Globus pallidus (tissue), 1 donor: ENCODE results near the gene APOC1.
"Not testable (repeated sequence)": the region's sequence is repeated elsewhere in the genome, so short reads cannot be mapped to it uniquely, and the experiment has no call there.

Experiments
- DNase-seq: peaks from one replicate; pipeline ENCODE4 v3.0.0-alpha.2; 2015; ENCODE audit warnings: low spot score

The APOC1 gene

DNA sequence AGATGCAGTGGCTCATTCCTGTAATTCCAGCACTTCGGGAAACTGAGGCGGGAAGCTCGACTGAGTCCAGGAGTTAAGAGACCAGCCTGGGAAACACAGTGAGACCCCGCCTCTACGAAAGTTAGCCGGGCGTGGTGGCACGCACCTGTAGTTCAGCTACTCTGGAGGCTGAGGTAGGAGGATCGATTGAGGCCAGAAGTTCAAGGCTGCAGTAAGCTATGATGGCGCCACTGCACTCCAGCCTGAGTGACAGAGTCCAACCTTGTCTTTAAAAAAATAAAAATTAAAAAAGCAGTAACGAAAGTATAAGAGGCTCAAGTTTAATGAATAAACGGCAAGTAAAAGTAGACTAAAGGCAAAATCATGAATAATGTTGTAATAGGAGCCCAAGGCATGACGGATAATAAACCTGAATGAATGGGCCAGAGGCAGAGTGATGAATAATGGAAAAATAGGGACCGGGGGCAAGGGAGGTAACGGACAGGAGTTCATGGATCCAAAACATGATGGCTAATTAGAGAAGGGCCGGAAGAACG lies 24.5 kb upstream of the APOC1 start:
- no peak for DNase-seq

DNA sequence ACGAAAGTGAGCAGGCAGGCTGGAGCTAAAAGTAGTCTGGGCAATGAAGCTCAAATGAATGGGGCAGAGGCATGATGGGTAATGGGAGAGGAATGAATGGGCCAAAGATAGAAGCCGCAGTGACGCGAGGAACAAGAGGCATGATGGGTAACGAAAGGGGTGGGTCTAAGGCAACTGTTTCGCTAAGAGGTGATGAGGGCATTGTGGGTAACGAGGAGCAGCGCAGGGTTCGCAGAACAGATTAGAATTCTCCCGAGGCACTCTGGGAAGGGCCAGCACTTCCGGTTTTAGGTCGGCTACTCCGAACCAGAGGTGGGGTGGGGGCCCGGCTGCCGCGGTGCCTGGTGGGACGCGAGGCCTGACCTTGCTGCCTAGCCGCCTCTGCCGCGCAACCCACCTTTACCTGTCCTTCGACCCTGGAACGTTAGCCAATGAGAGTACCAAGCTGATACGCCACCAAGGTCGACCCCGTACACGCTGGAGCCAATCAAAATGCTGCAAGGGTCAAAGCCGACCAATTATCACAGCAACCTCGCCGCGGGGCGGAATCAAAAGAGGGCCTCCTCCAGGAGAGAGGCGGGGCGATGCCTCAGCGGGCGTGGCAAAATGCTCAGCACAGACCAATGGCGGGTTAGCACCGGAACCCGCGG lies 23.9 kb upstream of the APOC1 start:
- DNase-seq: peak; percentile 100

- no peak for DNase-seq
Measured at GRCh38 chr19:44891016-44891882, 23.2 kb upstream of the APOC1 start, which contains the start of gene TOMM40. Gene TOMM40 (plus strand): TSS chr19:44891254. CDS start chr19:44891416, 162 bp downstream.

DNA sequence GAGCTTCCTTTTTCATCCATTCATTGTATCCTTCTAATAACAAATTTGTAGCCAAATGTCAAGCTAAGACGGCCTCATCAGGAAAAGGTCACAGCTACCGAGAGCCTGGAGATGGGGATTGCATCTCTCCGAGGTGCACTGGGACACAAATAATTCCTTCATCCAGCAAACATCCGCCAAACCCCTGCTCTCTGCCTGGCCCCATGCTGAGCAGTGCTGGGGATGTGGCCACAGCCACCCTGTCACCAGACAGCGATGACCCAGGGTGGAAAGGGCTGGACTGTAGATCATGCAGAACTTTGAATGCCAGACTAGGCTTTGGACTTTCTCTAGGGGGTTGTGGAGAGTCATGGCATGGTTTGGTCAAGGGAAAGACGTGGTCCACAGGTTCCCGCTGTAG lies 21.5 kb upstream of the APOC1 start:
- DNase-seq: no peak

- no peak for DNase-seq
Measured at GRCh38 chr19:44893332-44894051, 20.9 kb upstream of the APOC1 start.

- DNase-seq: no peak
Measured at GRCh38 chr19:44894052-44894400, 20.4 kb upstream of the APOC1 start.

- DNase-seq: no peak
Measured at GRCh38 chr19:44894946-44895345, 19.5 kb upstream of the APOC1 start.

- no peak for DNase-seq
Measured at GRCh38 chr19:44897835-44898234, 16.6 kb upstream of the APOC1 start.

DNA sequence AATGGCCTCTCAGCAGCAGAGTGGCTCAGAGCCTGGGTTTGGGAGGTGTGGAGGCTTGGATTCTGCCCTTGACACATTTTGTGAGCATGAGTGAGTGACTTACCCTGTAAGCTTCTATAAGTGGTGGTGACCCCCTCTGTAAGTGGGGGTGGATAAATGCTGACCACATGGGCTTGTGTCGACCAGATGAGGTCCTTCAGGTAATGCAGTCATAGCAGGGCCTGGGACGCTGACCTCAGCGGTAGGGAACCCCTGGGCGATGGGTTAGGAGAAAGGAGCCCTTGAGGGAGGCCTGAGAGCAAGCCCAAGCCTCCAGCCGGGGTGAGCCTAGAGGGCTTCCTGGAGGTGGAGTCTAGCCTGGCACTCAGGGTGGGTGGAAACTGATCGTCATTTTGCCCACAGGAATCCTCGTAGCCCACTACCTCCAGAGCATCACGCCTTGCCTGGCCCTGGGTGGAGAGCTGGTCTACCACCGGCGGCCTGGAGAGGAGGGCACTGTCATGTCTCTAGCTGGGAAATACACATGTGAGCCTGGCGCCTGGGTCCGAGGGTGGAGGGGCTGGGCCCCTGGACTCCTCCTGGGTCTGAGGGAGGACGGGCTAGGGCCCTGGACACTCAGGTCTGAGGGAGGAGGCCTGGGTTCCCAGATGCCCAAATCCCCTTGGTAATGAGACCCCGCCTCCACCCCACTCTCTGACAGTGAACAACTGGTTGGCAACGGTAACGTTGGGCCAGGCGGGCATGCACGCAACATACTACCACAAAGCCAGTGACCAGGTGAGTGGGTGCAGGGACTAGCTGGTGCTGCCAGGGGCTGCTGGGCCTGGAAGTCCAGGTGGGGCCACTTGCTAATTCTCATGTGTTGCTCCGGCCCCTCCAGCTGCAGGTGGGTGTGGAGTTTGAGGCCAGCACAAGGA lies 13.8 kb upstream of the APOC1 start:
- no peak for DNase-seq

DNA sequence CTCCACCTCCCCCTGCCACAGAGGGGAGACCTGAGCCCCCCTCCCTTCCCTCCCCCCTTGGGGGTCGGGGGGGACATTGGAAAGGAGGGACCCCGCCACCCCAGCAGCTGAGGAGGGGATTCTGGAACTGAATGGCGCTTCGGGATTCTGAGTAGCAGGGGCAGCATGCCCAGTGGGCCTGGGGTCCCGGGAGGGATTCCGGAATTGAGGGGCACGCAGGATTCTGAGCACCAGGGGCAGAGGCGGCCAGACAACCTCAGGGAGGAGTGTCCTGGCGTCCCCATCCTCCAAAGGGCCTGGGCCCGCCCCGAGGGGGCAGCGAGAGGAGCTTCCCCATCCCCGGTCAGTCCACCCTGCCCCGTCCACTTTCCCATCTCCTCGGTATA lies 11.2 kb upstream of the APOC1 start:
- DNase-seq: no peak

- DNase-seq: peak; percentile 62
Measured at GRCh38 chr19:44903602-44904425, 10.6 kb upstream of the APOC1 start.

DNA sequence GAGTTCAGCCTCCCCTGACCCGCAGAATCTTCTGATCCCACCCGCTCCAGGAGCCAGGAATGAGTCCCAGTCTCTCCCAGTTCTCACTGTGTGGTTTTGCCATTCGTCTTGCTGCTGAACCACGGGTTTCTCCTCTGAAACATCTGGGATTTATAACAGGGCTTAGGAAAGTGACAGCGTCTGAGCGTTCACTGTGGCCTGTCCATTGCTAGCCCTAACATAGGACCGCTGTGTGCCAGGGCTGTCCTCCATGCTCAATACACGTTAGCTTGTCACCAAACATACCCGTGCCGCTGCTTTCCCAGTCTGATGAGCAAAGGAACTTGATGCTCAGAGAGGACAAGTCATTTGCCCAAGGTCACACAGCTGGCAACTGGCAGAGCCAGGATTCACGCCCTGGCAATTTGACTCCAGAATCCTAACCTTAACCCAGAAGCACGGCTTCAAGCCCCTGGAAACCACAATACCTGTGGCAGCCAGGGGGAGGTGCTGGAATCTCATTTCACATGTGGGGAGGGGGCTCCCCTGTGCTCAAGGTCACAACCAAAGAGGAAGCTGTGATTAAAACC lies 9.9 kb upstream of the APOC1 start:
- DNase-seq: no peak

- DNase-seq: peak; percentile 71
Measured at GRCh38 chr19:44905437-44906160, 8.8 kb upstream of the APOC1 start, which contains the start of gene APOE. Gene APOE (plus strand): TSS chr19:44905796. CDS start chr19:44906625, 829 bp downstream.

GRCh38 chr19:44907613-44908012 lies 6.8 kb upstream of the APOC1 start:
- no peak for DNase-seq

- no peak for DNase-seq
Measured at GRCh38 chr19:44908074-44908835, 6.2 kb upstream of the APOC1 start.

GRCh38 chr19:44908836-44909261 lies 5.6 kb upstream of the APOC1 start:
- no peak for DNase-seq

DNA sequence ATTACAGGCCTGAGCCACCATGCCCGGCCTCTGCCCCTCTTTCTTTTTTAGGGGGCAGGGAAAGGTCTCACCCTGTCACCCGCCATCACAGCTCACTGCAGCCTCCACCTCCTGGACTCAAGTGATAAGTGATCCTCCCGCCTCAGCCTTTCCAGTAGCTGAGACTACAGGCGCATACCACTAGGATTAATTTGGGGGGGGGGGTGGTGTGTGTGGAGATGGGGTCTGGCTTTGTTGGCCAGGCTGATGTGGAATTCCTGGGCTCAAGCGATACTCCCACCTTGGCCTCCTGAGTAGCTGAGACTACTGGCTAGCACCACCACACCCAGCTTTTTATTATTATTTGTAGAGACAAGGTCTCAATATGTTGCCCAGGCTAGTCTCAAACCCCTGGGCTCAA lies 4.6 kb upstream of the APOC1 start:
- DNase-seq: no peak

DNA sequence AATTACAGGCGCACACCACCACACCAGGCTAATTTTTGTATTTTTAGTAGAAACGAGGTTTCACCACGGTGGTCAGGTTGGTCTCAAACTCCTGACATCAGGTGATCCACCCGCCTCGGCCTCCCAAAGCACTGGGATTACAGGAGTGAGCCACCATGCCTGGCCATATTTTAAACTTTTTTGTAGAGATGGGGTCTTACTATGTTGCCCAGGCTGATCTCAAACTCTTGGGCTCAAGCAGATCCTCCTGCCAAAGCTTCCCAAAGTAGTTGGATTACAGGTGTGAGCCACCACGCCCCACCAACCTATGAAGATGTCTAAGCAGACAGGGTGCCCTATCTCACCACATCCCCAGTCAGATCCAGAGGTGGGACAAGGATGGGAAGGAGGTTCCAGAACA lies 2.5 kb upstream of the APOC1 start:
- DNase-seq: not testable (repeated sequence)

- peak; percentile 91 for DNase-seq
Measured at GRCh38 chr19:44912854-44913253, 1.6 kb upstream of the APOC1 start.
